Retinal pigment epithelial cell (primary cell): Measurements from ENCODE around the gene APLP2.
"Not testable (repeated sequence)": the region's sequence is repeated elsewhere in the genome, so short reads cannot be mapped to it uniquely, and the experiment has no call there.

ENCODE experiments used
- DNase-seq: peaks from one replicate; pipeline ENCODE4 v3.0.0-alpha.2; 2010; ENCODE audit warnings: low read depth
- H3K4me3 ChIP-seq: 2 replicates; pipeline ENCODE4 v1.5.1; 2011; ENCODE audit warnings: mild to moderate bottlenecking, low read length, control low read depth, moderate library complexity
- TF ChIP-seq, protein P1 (sequence below): conservative IDR thresholded peaks from 2 replicates; pipeline ENCODE4 v1.5.1; 2011; ENCODE audit warnings: low read depth, low read length, control low read depth, inconsistent platforms

Gene APLP2

GRCh38 chr11:130102301-130103249, 32.9 kb downstream of the APLP2 start:
- no peak overlapping the region for H3K4me3 ChIP-seq
- TF ChIP-seq, protein P1, sequence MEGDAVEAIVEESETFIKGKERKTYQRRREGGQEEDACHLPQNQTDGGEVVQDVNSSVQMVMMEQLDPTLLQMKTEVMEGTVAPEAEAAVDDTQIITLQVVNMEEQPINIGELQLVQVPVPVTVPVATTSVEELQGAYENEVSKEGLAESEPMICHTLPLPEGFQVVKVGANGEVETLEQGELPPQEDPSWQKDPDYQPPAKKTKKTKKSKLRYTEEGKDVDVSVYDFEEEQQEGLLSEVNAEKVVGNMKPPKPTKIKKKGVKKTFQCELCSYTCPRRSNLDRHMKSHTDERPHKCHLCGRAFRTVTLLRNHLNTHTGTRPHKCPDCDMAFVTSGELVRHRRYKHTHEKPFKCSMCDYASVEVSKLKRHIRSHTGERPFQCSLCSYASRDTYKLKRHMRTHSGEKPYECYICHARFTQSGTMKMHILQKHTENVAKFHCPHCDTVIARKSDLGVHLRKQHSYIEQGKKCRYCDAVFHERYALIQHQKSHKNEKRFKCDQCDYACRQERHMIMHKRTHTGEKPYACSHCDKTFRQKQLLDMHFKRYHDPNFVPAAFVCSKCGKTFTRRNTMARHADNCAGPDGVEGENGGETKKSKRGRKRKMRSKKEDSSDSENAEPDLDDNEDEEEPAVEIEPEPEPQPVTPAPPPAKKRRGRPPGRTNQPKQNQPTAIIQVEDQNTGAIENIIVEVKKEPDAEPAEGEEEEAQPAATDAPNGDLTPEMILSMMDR = no peak
- no peak for DNase-seq

- TF ChIP-seq, protein P1 = no peak
- no peak overlapping the region for H3K4me3 ChIP-seq
- DNase-seq = peak; percentile 68
Observed at GRCh38 chr11:130103296-130103814, 33.7 kb downstream of the APLP2 start.

DNA sequence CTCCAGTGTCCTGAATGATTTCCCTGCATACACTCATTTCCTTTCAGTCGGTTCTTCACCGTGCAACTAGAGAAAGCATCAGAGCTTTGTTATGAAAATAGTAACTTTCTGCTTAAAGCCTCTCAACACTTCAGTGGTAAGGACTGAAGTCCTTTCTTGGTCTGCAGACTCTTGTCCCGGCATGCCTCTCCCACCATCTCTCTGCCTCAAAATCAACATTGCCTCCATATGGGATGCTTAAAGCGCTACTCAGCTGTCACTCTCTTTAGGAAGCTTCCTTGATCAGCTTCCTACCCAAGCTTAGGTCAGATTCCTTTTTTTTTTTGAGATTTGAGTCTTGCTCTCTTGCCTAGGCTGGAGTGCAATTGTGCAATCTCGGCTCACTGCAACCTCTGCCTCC, 36.7 kb downstream of the APLP2 start:
- DNase-seq = no peak
- TF ChIP-seq, protein P1 = no peak
- H3K4me3 ChIP-seq = no peak overlapping the region

DNA sequence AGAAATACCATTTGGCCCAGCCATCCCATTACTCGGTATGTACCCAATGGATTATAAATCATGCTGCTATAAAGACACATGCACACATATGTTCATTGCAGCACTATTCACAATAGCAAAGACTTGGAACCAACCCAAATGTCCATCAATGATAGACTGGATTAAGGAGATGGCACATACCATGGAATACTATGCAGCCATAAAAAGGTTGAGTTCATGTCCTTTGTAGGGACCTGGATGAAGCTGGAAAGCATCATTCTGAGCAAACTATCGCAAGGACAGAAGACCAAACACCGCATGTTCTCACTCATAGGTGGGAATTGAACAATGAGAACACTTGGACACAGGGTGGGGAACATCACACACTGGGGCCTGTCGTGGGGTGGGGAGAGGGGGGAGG, 39.0 kb downstream of the APLP2 start:
- H3K4me3 ChIP-seq, DNase-seq: not testable (repeated sequence)

GRCh38 chr11:130109386-130109785, 39.7 kb downstream of the APLP2 start:
- DNase-seq = no peak
- TF ChIP-seq, protein P1 = no peak
- no peak overlapping the region for H3K4me3 ChIP-seq

DNA sequence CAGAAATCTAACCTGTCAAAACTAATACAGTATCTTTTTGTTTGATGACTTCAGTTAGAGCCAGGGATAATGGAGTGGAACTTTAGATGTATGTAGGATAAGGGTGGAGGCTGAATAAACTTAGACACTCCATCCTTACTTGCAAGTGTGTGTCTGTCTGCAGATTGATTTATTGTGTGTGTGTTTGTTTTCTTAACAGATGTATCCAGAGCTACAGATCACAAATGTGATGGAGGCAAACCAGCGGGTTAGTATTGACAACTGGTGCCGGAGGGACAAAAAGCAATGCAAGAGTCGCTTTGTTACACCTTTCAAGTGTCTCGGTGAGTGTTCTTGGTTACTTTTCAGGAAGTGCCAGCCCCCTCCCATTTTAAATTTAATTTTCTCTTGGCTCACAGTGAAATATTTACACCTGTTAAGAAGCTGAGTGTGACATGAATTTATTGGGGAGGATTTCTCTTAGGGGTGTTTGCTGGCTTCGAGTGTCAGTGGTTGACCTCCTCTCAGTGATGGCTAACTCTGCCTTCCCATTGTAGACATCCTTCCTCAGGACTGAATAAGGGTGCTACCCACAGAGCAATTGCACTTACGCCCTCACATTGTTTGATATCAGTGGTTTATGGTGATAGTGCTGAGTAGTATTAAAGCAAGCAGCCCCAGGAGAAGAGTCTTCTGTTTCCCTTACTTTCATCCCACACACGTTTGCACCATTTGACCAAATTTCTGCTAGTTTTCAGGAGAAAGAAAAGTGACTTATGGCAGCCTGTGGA, 40.8 kb downstream of the APLP2 start:
- H3K4me3 ChIP-seq = no peak overlapping the region
- no peak for DNase-seq
- TF ChIP-seq, protein P1 = no peak

- H3K4me3 ChIP-seq = no peak overlapping the region
- DNase-seq = no peak
- TF ChIP-seq, protein P1 = no peak
Observed at GRCh38 chr11:130112071-130112830, 42.6 kb downstream of the APLP2 start.
